OCI-LY1 (cell line): Measurements from ENCODE around the gene USP49.

Source experiments
- H2AFZ ChIP-seq: fragments of 200-600 bp; sonication (generic), shearing (Covaris generic); 2 replicates; pipeline ENCODE4 v1.6.0; 2014; ENCODE audit warnings: antibody characterized with exemption, mild to moderate bottlenecking, low read length
- H3F3A ChIP-seq: fragments of 200-600 bp; sonication (generic), shearing (Covaris generic); 2 replicates; pipeline ENCODE4 v1.6.0; 2014; ENCODE audit warnings: mild to moderate bottlenecking, antibody characterized with exemption, low read length, moderate library complexity; ENCODE audit not compliant: insufficient read depth
- H3K27ac ChIP-seq: fragments of 200-600 bp; sonication (generic); 2 replicates; pipeline ENCODE4 v1.5.1; 2014; ENCODE audit warnings: low read length, mixed run types, mild to moderate bottlenecking, low read depth; ENCODE audit not compliant: poor library complexity, severe bottlenecking
- H3K27me3 ChIP-seq: fragments of 200-600 bp; sonication (generic); 2 replicates; pipeline ENCODE4 v1.6.0; 2014; ENCODE audit warnings: antibody characterized with exemption, mild to moderate bottlenecking, low read length, moderate library complexity; ENCODE audit not compliant: insufficient read depth
- H3K36me3 ChIP-seq: fragments of 200-600 bp; sonication (generic); 2 replicates; pipeline ENCODE4 v1.6.1; 2014; ENCODE audit warnings: mild to moderate bottlenecking, antibody characterized with exemption, low read length, moderate library complexity, mixed read lengths; ENCODE audit not compliant: insufficient read depth
- H3K4me1 ChIP-seq: fragments of 200-600 bp; sonication (generic); 2 replicates; pipeline ENCODE4 v1.5.1; 2014; ENCODE audit warnings: mild to moderate bottlenecking, low read length, moderate library complexity; ENCODE audit not compliant: insufficient read depth, severe bottlenecking
- H3K4me2 ChIP-seq: fragments of 200-600 bp; sonication (generic), shearing (Covaris generic); 2 replicates; pipeline ENCODE4 v1.6.1; 2014; ENCODE audit warnings: low read length
- H3K4me3 ChIP-seq: fragments of 200-600 bp; sonication (generic); 2 replicates; pipeline ENCODE4 v1.5.1; 2014; ENCODE audit warnings: low read length, low read depth, mild to moderate bottlenecking, mixed read lengths; ENCODE audit not compliant: poor library complexity, severe bottlenecking
- H3K79me2 ChIP-seq: fragments of 200-600 bp; shearing (Covaris generic); 2 replicates; pipeline ENCODE4 v1.6.1; 2016; ENCODE audit warnings: mixed run types, low read length, mixed read lengths; ENCODE audit not compliant: insufficient read depth
- H3K9ac ChIP-seq: fragments of 200-600 bp; sonication (generic), shearing (Covaris generic); 2 replicates; pipeline ENCODE4 v1.6.1; 2014; ENCODE audit warnings: mild to moderate bottlenecking, low read length, mixed read lengths
- H3K9me2 ChIP-seq: fragments of 200-600 bp; sonication (generic), shearing (Covaris generic); 2 replicates; pipeline ENCODE4 v1.6.1; 2014; ENCODE audit warnings: low read depth, mild to moderate bottlenecking, low read length, mixed read lengths
- H3K9me3 ChIP-seq: fragments of 200-600 bp; shearing (Covaris generic); 2 replicates; pipeline ENCODE4 v1.6.1; 2014; ENCODE audit warnings: low read length, mixed read lengths
- H4K20me1 ChIP-seq: fragments of 200-600 bp; sonication (generic), shearing (Covaris generic); 2 replicates; pipeline ENCODE4 v1.6.0; 2016; ENCODE audit warnings: mild to moderate bottlenecking, low read length; ENCODE audit not compliant: insufficient read depth
- EZH2 ChIP-seq: fragments of 200-600 bp; sonication (generic), shearing (Covaris generic); IDR thresholded peaks from 2 replicates; pipeline ENCODE4 v1.8.0; 2017; ENCODE audit warnings: borderline replicate concordance, mixed run types, mild to moderate bottlenecking, antibody characterized with exemption, low read length, moderate library complexity, mixed read lengths
- TF ChIP-seq, protein P1 (sequence below): fragments of 200-600 bp; sonication (generic), shearing (Covaris generic); IDR thresholded peaks from 2 replicates; pipeline ENCODE4 v1.5.1; 2017; ENCODE audit warnings: mild to moderate bottlenecking, antibody characterized with exemption, low read length, moderate library complexity, mixed read lengths

USP49 gene

GRCh38 chr6:41755895-41756294 is 139.3 kb downstream of the USP49 start:
- Histone ChIP-seq H3K4me3 (no peak overlapping the region), H3K27ac (no peak overlapping the region), H3K4me1 (no peaks in the 10 kb centered on the region), H3K79me2 (no peaks in the 10 kb centered on the region), H4K20me1 (no peaks in the 10 kb centered on the region), H3K27me3 (peaks cover 4% of the 10 kb centered on the region; the same call in 1 of the 2 replicates), H3K9ac (no peak overlapping the region), H3K4me2 (no peak overlapping the region), H3K36me3 (no peaks in the 10 kb centered on the region), H2AFZ (no peak overlapping the region), H3K9me3 (no peaks in the 10 kb centered on the region), H3F3A (no peaks in the 10 kb centered on the region), H3K9me2 (no peaks in the 10 kb centered on the region)
- TF ChIP-seq, protein P1, sequence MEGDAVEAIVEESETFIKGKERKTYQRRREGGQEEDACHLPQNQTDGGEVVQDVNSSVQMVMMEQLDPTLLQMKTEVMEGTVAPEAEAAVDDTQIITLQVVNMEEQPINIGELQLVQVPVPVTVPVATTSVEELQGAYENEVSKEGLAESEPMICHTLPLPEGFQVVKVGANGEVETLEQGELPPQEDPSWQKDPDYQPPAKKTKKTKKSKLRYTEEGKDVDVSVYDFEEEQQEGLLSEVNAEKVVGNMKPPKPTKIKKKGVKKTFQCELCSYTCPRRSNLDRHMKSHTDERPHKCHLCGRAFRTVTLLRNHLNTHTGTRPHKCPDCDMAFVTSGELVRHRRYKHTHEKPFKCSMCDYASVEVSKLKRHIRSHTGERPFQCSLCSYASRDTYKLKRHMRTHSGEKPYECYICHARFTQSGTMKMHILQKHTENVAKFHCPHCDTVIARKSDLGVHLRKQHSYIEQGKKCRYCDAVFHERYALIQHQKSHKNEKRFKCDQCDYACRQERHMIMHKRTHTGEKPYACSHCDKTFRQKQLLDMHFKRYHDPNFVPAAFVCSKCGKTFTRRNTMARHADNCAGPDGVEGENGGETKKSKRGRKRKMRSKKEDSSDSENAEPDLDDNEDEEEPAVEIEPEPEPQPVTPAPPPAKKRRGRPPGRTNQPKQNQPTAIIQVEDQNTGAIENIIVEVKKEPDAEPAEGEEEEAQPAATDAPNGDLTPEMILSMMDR = no peak
- TF ChIP-seq EZH2 = no peak

DNA sequence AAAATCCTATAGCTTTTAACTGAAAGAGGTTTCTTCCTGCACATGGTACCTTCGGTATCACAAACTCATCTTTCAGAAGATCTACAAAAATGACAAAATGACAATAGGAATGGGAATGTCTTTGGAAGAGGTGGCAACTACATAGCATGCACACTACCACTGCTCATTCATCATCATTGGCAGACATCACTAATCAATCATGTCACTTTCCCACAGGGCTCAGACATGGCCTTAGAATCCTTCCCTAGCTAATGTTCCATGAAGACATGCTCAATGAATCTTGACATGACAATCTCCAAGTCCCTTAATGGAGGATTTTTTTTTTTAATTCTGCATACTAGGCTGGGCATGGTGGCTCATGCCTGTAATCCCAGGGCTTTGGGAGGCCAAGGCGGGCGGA is 144.8 kb downstream of the USP49 start:
- TF ChIP-seq EZH2 = no peak
- TF ChIP-seq, protein P1 = no peak
- H3K79me2 ChIP-seq = no peaks in the 10 kb centered on the region

GRCh38 chr6:41748542-41748941 is 146.6 kb downstream of the USP49 start:
- Histone ChIP-seq H3K27ac (no peak overlapping the region), H3K9me3 (no peaks in the 10 kb centered on the region), H3K36me3 (no peaks in the 10 kb centered on the region), H3K4me2 (no peak overlapping the region), H3K4me3 (no peak overlapping the region), H3F3A (no peaks in the 10 kb centered on the region), H3K9me2 (no peaks in the 10 kb centered on the region), H2AFZ (no peak overlapping the region), H4K20me1 (no peaks in the 10 kb centered on the region), H3K4me1 (no peaks in the 10 kb centered on the region), H3K79me2 (no peaks in the 10 kb centered on the region), H3K9ac (no peak overlapping the region), H3K27me3 (no peaks in the 10 kb centered on the region)
- no peak for TF ChIP-seq EZH2
- TF ChIP-seq, protein P1 = no peak

More for the DNA sequence above, 144.8 kb downstream of the USP49 start:
- H3K4me1 ChIP-seq = no peaks in the 10 kb centered on the region
- no peak overlapping the region for H3K4me2 ChIP-seq
- H3K27ac ChIP-seq = no peak overlapping the region
- no peaks in the 10 kb centered on the region for H3K27me3 ChIP-seq
- H3K36me3 ChIP-seq = no peaks in the 10 kb centered on the region
- no peak overlapping the region for H3K9ac ChIP-seq
- no peaks in the 10 kb centered on the region for H3F3A ChIP-seq
- no peaks in the 10 kb centered on the region for H3K9me2 ChIP-seq
- no peak overlapping the region for H3K4me3 ChIP-seq
- H3K9me3 ChIP-seq = no peaks in the 10 kb centered on the region
- no peak overlapping the region for H2AFZ ChIP-seq
- no peaks in the 10 kb centered on the region for H4K20me1 ChIP-seq
